Stimulated activated naive B cell treated with anti-CD40 and anti-IgM and Interleukin-4, amounts not matched to agents 10 μg/mL and 1 μg/mL and 100 μg/mL, for 72 hours (primary cell): ENCODE results near the gene KIFC1.

ENCODE experiments used
- ATAC-seq, 2 donors: fragments of 150-1000 bp; cut with Tn5 transposase; replicated peaks; 2 replicates each; pipeline ENCODE4 v1.10.0; 2021; ENCODE audit warnings: moderate library complexity in 1 of 2
- DNase-seq: peaks from one replicate; pipeline ENCODE4 v3.0.0; 2021
- H3K27ac Mint-ChIP-seq: one replicate; pipeline ENCODE4 v1.8.0; 2022; ENCODE audit warnings: mild to moderate bottlenecking, mixed read lengths
- H3K27me3 Mint-ChIP-seq, 2 donors: one replicate each; pipeline ENCODE4 v1.8.0; 2022; ENCODE audit warnings: mixed read lengths in 2 of 2
- H3K36me3 Mint-ChIP-seq, 2 donors: one replicate each; pipeline ENCODE4 v1.8.0; 2022; ENCODE audit warnings: mixed read lengths in 2 of 2, mild to moderate bottlenecking in 1 of 2
- H3K4me1 Mint-ChIP-seq, 2 donors: one replicate each; pipeline ENCODE4 v1.8.0; 2022; ENCODE audit warnings: mixed read lengths in 2 of 2, mild to moderate bottlenecking in 1 of 2
- H3K4me3 Mint-ChIP-seq, 2 donors: one replicate each; pipeline ENCODE4 v1.8.0; 2022; ENCODE audit warnings: mild to moderate bottlenecking in 2 of 2, mixed read lengths in 2 of 2, moderate library complexity in 1 of 2
- H3K9me3 Mint-ChIP-seq, 2 donors: one replicate each; pipeline ENCODE4 v1.8.0; 2022; ENCODE audit warnings: mixed read lengths in 2 of 2, mild to moderate bottlenecking in 1 of 2

The KIFC1 gene

DNA sequence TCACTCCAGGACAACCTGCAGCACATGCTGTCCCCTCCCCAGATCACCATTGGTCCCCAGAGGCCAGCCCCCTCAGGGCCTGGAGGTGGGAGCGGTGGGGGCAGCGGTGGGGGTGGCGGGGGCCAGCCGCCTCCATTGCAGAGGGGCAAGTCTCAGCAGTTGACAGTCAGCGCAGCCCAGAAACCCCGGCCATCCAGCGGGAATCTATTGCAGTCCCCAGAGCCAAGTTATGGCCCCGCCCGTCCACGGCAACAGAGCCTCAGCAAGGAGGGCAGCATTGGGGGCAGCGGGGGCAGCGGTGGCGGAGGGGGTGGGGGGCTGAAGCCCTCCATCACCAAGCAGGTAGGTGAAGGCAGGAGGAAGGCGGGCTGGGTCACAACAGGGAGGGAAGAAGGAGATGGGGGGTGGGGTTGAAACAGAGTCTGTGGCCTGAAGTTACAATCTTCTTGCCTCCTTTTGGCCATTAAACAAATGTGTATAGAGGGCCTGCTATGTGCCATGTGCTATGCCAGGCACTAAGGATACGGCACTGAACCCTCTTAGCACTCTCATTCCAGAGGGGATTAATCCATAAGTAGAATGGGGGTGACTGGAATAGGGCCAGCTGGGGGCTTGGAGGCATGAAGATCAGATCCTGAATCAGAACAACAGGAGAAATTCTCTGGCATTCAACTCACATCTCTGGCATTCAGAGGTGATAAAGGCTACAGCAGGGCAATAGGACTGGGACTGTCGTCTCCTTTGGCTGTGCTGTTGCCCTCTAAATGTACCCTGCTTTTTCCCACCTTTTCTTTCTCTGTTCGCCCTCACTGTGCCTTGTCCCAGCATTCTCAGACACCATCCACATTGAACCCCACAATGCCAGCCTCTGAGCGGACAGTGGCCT is 52.2 kb downstream of the KIFC1 start:
- Mint-ChIP-seq H3K9me3 (no peaks in the 10 kb centered on the region), H3K36me3 (peaks cover 42 to 71% of the 10 kb centered on the region in 2 donors), H3K27ac (no peak overlapping the region), H3K4me1 (peaks cover 12 to 15% of the 10 kb centered on the region in 2 donors), H3K27me3 (no peaks in the 10 kb centered on the region), H3K4me3 (no peak overlapping the region)
- DNase-seq (no peak), ATAC-seq (no peak)

DNA sequence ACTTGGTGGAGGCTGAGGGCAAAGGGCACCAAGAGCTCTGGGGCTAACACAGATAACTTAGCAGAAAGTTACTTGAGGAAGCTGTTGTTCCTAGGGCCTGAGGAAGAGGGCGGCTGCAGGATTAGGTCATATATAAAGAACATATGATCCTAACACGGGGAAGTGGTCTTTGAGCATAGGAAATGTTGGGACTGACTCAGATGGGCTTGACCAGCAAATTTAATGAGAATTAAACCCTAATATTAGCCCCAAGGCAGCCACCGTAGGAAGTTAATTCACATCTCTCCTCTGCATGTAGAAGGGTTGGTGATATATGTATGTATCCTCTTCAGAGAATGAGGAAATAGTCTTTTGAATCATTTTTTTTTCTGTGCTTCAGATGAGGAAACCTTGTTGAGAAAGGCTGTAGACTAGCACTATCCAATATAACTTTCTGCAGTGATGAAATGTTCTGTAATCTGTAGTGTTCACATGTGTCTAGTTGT is 53.5 kb downstream of the KIFC1 start:
- H3K9me3 Mint-ChIP-seq = no peaks in the 10 kb centered on the region
- H3K27me3 Mint-ChIP-seq = no peaks in the 10 kb centered on the region
- H3K4me1 Mint-ChIP-seq = peaks cover 11 to 12% of the 10 kb centered on the region in 2 donors
- no peak overlapping the region for H3K27ac Mint-ChIP-seq
- peaks cover 39 to 68% of the 10 kb centered on the region in 2 donors for H3K36me3 Mint-ChIP-seq
- ATAC-seq (no peak), DNase-seq (no peak)
- no peak overlapping the region for H3K4me3 Mint-ChIP-seq

DNA sequence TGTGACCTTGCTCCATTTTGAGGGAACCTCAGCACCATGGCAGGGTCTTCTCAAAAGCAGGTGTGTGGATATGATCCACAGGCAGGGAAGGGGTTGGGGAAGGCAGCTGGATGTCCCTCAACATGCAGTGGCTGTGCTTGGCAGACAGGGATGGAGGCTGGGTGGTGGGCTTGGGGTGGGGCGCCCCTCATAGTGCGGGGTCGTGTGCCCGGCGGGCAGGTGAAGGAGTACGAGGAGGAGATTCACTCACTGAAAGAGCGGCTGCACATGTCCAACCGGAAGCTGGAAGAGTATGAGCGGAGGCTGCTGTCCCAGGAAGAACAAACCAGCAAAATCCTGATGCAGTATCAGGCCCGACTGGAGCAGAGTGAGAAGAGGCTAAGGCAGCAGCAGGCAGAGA is 54.7 kb downstream of the KIFC1 start:
- DNase-seq (no peak), ATAC-seq (no peak)
- Mint-ChIP-seq H3K36me3 (peaks cover 37 to 56% of the 10 kb centered on the region in 2 donors), H3K4me1 (peaks cover 12 to 17% of the 10 kb centered on the region in 2 donors), H3K4me3 (no peak overlapping the region), H3K9me3 (no peaks in the 10 kb centered on the region), H3K27ac (no peak overlapping the region), H3K27me3 (no peaks in the 10 kb centered on the region)

DNA sequence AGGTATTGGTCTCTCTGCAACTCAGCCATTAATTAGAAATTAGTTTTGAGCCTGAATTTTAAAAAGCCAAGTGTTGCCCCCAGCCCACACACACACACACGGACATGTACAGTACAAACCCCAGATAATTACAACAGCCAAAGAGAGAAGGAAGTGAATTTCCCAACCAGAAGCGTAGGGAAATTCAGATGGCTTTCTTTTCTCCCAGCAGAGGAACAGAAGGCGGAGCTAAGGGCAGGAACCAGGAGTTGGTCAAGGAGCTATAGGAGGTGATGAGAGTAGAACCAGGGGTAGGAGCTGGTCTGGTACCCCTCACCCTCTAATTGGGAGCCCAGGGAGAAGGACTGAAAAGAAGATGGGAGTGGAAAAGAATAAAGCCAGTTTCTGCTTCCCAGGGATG is 58.8 kb downstream of the KIFC1 start:
- H3K36me3 Mint-ChIP-seq = peaks cover 29 to 42% of the 10 kb centered on the region in 2 donors
- peaks cover 30 to 51% of the 10 kb centered on the region in 2 donors for H3K4me1 Mint-ChIP-seq

DNA sequence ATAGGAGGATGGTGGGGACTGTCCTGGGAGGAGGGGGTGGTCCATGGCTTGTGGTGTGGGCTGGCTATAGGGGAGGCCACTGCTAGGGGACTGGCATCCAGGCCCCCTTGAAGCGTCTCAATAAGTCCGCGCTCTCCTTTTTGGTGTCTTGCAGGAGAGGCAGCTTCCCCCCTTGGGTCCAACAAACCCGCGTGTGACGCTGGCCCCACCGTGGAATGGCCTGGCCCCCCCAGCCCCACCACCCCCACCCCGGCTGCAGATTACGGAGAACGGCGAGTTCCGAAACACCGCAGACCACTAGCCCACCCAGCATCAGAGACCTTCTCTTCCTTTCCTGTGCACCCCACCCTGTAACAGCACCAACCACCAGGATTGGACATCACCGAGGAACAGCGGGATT is 60.0 kb downstream of the KIFC1 start:
- Mint-ChIP-seq H3K27me3 (no peaks in the 10 kb centered on the region), H3K27ac (no peak overlapping the region), H3K9me3 (no peaks in the 10 kb centered on the region), H3K36me3 (peaks cover 31 to 46% of the 10 kb centered on the region in 2 donors), H3K4me3 (no peak overlapping the region), H3K4me1 (peaks cover 32 to 63% of the 10 kb centered on the region in 2 donors)
- ATAC-seq = no peak
- DNase-seq = no peak

More for the DNA sequence above, 58.8 kb downstream of the KIFC1 start:
- Mint-ChIP-seq H3K4me3 (no peak overlapping the region), H3K27me3 (no peaks in the 10 kb centered on the region), H3K27ac (no peak overlapping the region), H3K9me3 (no peaks in the 10 kb centered on the region)
- DNase-seq (no peak), ATAC-seq (no peak)

DNA sequence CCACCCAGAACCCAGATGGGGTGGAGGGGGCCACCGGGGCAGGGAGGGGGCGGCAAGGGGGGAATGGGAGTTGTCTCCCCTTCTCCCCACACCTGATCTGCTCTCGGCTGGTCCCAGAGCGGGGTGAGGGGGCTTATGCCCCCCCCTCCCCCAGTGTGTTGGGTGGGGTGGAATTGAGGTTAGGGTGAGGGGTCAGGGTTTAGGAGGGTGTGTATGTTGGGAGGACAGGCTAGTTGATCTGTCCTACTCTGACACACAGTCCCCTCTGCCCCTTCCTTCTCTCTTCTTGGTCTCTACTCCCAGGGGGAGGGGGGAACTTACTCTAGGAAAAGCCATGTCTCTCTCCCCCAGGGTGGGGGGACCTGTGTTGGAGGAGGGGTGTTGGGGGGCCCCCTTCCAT is 60.9 kb downstream of the KIFC1 start:
- peak overlapping the region in 1 of 2 donors; percentile 29 for H3K4me3 Mint-ChIP-seq
- peaks cover 32 to 60% of the 10 kb centered on the region in 2 donors for H3K4me1 Mint-ChIP-seq
- no peak for DNase-seq
- H3K27me3 Mint-ChIP-seq = no peaks in the 10 kb centered on the region
- H3K9me3 Mint-ChIP-seq = no peaks in the 10 kb centered on the region
- H3K36me3 Mint-ChIP-seq = peaks cover 30 to 48% of the 10 kb centered on the region in 2 donors
- ATAC-seq = no peak
- H3K27ac Mint-ChIP-seq = no peak overlapping the region

DNA sequence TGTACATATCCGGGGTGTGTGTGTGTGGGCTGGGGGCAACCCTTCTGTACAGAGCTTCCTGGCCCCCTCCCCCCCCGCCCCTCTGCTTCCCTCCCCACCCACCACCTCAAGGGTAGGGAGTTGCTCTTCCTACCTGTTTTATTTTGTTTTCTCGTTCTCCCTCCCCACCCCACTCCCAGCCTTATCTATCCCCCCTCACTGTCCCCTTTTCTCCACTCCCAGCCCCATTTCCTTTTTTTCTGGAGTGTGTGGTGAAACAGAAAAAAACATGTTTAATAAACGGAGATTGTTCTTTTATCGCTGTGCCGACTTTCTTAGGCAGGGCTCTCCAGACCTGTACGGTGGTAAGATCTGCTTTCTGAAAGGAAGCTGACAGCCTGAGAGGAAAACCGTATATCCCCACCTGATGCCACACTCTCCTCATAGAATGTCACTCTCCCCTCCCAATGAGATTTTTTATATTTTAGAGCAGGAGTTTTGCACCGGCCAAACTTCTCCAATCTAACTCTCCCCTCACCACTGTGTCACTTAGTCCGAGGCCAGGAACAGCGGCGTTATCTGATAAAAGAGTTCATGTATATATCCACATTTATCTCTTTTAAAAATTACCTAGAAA is 61.9 kb downstream of the KIFC1 start:
- no peaks in the 10 kb centered on the region for H3K9me3 Mint-ChIP-seq

DNA sequence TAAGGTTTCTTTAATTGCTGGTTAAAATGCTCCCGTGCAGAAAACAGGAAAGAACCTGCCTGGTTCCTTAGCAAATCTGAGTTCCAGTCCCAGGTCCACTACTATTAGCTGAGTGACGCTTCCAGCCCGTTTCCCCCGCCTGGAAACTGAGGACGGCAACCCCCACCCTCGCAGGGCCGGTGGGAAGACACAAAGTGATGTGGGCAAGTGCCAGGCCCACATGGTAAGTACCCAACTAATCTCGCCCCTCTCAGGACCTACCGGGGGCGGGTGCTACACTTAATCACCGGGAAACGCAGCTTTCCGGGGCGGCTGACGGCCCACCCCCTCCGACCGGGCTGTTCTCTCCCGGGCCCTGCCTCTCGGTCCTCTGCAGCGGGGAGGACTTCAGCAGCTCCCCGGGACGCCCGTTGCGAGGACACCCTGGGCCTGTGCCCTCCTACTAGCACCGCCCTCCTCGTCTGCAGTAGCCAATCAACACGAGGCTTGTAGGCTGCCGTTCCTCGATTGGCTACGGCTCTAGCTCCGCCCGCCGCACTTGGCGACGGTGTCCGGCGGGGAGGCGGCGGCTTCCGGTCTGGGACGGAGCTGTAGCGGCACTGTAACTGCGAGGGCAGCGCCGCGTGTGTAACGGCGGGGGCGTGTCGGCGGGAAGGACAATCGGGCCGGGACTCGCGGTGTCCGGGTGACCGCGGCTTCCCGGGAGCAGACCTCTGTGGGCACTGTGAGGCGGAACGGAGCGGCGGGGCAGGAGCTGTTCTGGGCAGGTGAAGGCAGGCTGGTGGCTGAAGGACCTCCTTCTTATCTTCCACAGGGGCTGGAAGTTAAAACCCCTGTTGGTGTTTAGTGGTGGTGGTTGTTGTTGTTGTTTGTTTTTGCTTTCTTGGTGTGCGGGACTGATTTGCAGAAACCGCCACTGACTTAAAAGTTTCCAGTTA is 62.7 kb downstream of the KIFC1 start, which contains the start of gene ZBTB9:
TSS of gene ZBTB9 (plus strand) at position 568 of the 938 bp plus-strand sequence. CDS start 525 bp downstream, outside the sequence.
- ATAC-seq = peak; percentile 100
- Mint-ChIP-seq H3K36me3 (peaks cover 18 to 31% of the 10 kb centered on the region in 2 donors), H3K9me3 (no peaks in the 10 kb centered on the region), H3K27me3 (no peaks in the 10 kb centered on the region), H3K4me3 (peak within 1 kb of the TSS; percentile 95 to 98), H3K4me1 (peaks cover 23 to 52% of the 10 kb centered on the region in 2 donors), H3K27ac (peak within 1 kb of the TSS; percentile 91)
- DNase-seq = peak; percentile 93

More for the DNA sequence above, 61.9 kb downstream of the KIFC1 start:
- ATAC-seq (no peak), DNase-seq (no peak)
- H3K4me1 Mint-ChIP-seq = peaks cover 30 to 52% of the 10 kb centered on the region in 2 donors
- peak overlapping the region; percentile 95 to 98 for H3K4me3 Mint-ChIP-seq
- H3K36me3 Mint-ChIP-seq = peaks cover 19 to 39% of the 10 kb centered on the region in 2 donors
- H3K27ac Mint-ChIP-seq = peak overlapping the region; percentile 91
- no peaks in the 10 kb centered on the region for H3K27me3 Mint-ChIP-seq

DNA sequence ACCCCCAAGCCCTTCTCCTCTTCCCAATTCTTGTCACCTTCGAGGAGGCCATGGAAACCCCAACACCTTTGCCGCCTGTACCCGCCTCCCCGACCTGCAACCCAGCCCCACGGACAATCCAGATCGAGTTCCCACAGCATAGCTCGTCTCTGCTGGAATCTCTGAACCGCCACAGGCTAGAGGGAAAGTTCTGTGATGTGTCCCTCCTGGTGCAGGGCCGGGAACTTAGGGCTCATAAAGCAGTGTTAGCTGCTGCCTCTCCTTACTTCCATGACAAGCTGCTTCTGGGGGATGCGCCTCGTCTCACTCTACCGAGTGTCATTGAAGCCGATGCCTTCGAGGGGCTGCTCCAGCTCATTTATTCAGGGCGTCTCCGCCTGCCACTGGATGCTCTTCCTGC is 63.4 kb downstream of the KIFC1 start:
- Mint-ChIP-seq H3K4me1 (peaks cover 23 to 52% of the 10 kb centered on the region in 2 donors), H3K9me3 (no peaks in the 10 kb centered on the region), H3K27ac (peak overlapping the region; percentile 91), H3K4me3 (peak overlapping the region; percentile 95 to 98), H3K36me3 (peaks cover 18 to 28% of the 10 kb centered on the region in 2 donors), H3K27me3 (no peaks in the 10 kb centered on the region)
- ATAC-seq (no peak), DNase-seq (no peak)

DNA sequence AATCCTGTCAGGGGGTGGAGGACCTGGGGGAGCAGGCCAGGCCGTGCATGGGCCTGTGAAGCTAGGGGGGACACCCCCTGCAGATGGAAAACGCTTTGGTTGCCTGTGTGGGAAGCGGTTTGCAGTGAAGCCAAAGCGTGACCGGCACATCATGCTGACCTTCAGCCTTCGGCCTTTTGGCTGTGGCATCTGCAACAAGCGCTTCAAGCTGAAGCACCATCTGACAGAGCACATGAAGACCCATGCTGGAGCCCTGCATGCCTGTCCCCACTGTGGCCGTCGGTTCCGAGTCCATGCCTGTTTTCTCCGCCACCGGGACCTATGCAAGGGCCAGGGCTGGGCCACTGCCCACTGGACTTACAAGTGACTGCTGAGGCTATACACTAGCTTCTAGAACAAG is 64.5 kb downstream of the KIFC1 start:
- no peaks in the 10 kb centered on the region for H3K9me3 Mint-ChIP-seq
- H3K4me3 Mint-ChIP-seq = no peak overlapping the region
- no peaks in the 10 kb centered on the region for H3K27me3 Mint-ChIP-seq
- no peak overlapping the region for H3K27ac Mint-ChIP-seq
- H3K36me3 Mint-ChIP-seq = peaks cover 18 to 28% of the 10 kb centered on the region in 2 donors
- no peak for DNase-seq
- peaks cover 23 to 46% of the 10 kb centered on the region in 2 donors for H3K4me1 Mint-ChIP-seq
- ATAC-seq = no peak

DNA sequence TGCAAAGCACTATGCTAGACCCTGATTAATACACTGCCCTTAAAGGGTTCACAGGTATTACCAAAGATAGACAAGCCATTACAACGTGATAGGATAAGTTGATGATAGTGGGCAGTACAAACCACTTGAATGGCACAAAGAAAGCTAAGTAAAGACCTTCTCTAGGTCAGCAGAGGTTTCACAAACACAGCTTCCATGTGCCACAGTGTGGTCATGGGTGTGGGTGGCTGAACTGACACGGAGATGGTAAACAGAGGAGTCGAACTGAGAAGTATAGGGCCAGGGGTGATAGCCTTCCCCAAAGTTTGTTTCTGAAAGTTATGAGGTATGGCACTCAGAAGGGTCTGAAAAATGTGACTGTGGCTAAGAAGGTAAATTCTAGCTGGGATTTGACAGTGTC is 67.1 kb downstream of the KIFC1 start:
- no peak overlapping the region for H3K27ac Mint-ChIP-seq

DNA sequence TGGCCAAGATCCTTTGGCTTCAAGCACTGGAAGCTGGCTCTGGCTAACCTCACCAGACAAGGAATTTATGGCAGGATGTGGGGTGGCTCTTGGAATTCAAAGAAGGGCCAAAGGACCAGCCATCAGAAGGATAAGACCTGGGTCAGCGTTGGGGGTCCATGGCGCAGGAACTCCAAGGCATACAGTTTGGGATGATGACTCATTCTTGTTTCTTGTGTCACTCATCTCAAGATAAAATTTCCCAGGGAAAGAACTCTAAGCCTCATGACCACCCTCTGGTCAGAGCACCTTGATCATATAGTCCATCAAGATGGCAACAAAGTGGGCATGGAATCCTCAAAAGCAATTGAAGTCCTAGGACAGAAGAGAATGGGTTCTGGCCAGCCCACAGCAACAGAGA is 67.6 kb downstream of the KIFC1 start:
- H3K4me3 Mint-ChIP-seq = no peak overlapping the region
- H3K27me3 Mint-ChIP-seq = peaks cover 0 to 5% of the 10 kb centered on the region in 2 donors
- no peak overlapping the region for H3K27ac Mint-ChIP-seq
- H3K4me1 Mint-ChIP-seq = peaks cover 12 to 23% of the 10 kb centered on the region in 2 donors
- H3K36me3 Mint-ChIP-seq = peaks cover 16 to 24% of the 10 kb centered on the region in 2 donors
- no peaks in the 10 kb centered on the region for H3K9me3 Mint-ChIP-seq
- no peak for DNase-seq
- ATAC-seq = no peak

More for the DNA sequence above, 67.1 kb downstream of the KIFC1 start:
- Mint-ChIP-seq H3K27me3 (peaks cover 0 to 3% of the 10 kb centered on the region in 2 donors), H3K36me3 (peaks cover 16 to 24% of the 10 kb centered on the region in 2 donors), H3K9me3 (no peaks in the 10 kb centered on the region), H3K4me3 (no peak overlapping the region), H3K4me1 (peaks cover 13 to 28% of the 10 kb centered on the region in 2 donors)
- DNase-seq (no peak), ATAC-seq (no peak)
